SK-N-SH (cell line): ENCODE results near the gene CRYBA2. TPM values are rescaled to one million over a fixed set of nuclear protein-coding genes. Genes with fewer than 3 reads are reported as not detected.

Experiments
- CTCF ChIA-PET: fragments of 300-600, 350-600 bp; formaldehyde crosslinking; extraction: SDS; loops from one replicate; lab custom pipeline; 2021; lab: Yijun Ruan, JAX
- POLR2A ChIA-PET: fragments of 350-600 bp; sonication (Branson Sonifier 250); formaldehyde crosslinking; extraction: SDS; loops from one replicate; lab custom pipeline; 2020; ENCODE audit warnings: antibody characterized with exemption, inconsistent platforms; lab: Yijun Ruan, JAX
- DNase-seq: peaks from one replicate; pipeline ENCODE4 v3.0.0; 2012
- H2AFZ ChIP-seq: fragments of 200-600 bp; sonication (generic); 2 replicates; pipeline ENCODE4 v1.8.1; 2016; ENCODE audit warnings: antibody characterized with exemption, mild to moderate bottlenecking, low read depth
- H3F3A ChIP-seq: fragments of 200-600 bp; sonication (generic); replicated peaks from 2 replicates; pipeline ENCODE3; 2016; ENCODE audit warnings: antibody characterized with exemption, mild to moderate bottlenecking; ENCODE audit not compliant: insufficient read depth
- H3K27ac ChIP-seq, 2 experiments: fragments of 200-500 bp in 1 of 2; fragments of 200-600 bp in 1 of 2; sonication (Bioruptor generic) in 1 of 2; sonication (generic), shearing (Covaris generic) in 1 of 2; 2 replicates each; pipeline versions ENCODE4 v1.5.1 to v1.6.1; 2014 to 2016; ENCODE audit warnings: low read depth in 2 of 2, inconsistent platforms in 1 of 2, low read length in 1 of 2, mild to moderate bottlenecking in 1 of 2, mixed read lengths in 1 of 2
- H3K27me3 ChIP-seq: fragments of 200-600 bp; sonication (generic), shearing (Covaris generic); 2 replicates; pipeline ENCODE4 v1.6.1; 2016; ENCODE audit warnings: mixed run types; ENCODE audit not compliant: insufficient read depth
- H3K36me3 ChIP-seq, 2 experiments: fragments of 200-500 bp in 1 of 2; fragments of 200-600 bp in 1 of 2; sonication (Bioruptor generic) in 1 of 2; sonication (generic) in 1 of 2; replicated peaks in 1 of 2; 2 replicates each; pipeline versions ENCODE3 to v1.5.1; 2014 to 2016; ENCODE audit warnings: low read length in 1 of 2, mild to moderate bottlenecking in 1 of 2; ENCODE audit not compliant: insufficient read depth in 2 of 2, control insufficient read depth in 1 of 2
- H3K4me1 ChIP-seq, 2 experiments: fragments of 200-500 bp in 1 of 2; fragments of 200-600 bp in 1 of 2; sonication (Bioruptor generic) in 1 of 2; sonication (generic), shearing (Covaris generic) in 1 of 2; 2 replicates each; pipeline versions ENCODE4 v1.5.1 to v1.6.1; 2014 to 2016; ENCODE audit warnings: low read depth in 1 of 2, low read length in 1 of 2, mixed run types in 1 of 2; ENCODE audit not compliant: insufficient read depth in 2 of 2, control insufficient read depth in 1 of 2
- H3K4me2 ChIP-seq: fragments of 200-600 bp; sonication (generic), shearing (Covaris generic); 2 replicates; pipeline ENCODE4 v1.6.1; 2017; ENCODE audit warnings: mixed run types
- H3K4me3 ChIP-seq, 2 experiments: fragments of 200-500 bp in 1 of 2; fragments of 200-600 bp in 1 of 2; sonication (Bioruptor generic) in 1 of 2; sonication (generic), shearing (Covaris generic) in 1 of 2; 2 replicates each; pipeline versions ENCODE4 v1.5.1 to v1.8.1; 2014 to 2016; ENCODE audit warnings: low read depth in 2 of 2, inconsistent platforms in 1 of 2, low read length in 1 of 2, mild to moderate bottlenecking in 1 of 2, mixed read lengths in 1 of 2, moderate library complexity in 1 of 2
- H3K79me2 ChIP-seq: fragments of 200-600 bp; sonication (generic); 2 replicates; pipeline ENCODE4 v1.8.1; 2017; ENCODE audit warnings: mild to moderate bottlenecking; ENCODE audit not compliant: insufficient read depth
- H3K9ac ChIP-seq: fragments of 200-600 bp; sonication (generic); 2 replicates; pipeline ENCODE4 v1.6.1; 2017; ENCODE audit warnings: mixed run types
- H3K9me2 ChIP-seq: fragments of 200-600 bp; sonication (generic); 2 replicates; pipeline ENCODE4 v1.6.1; 2017; ENCODE audit warnings: mixed run types
- H3K9me3 ChIP-seq: fragments of 200-600 bp; sonication (generic); 2 replicates; pipeline ENCODE4 v1.6.1; 2017; ENCODE audit warnings: mixed run types, mild to moderate bottlenecking, moderate library complexity
- H4K20me1 ChIP-seq: fragments of 200-600 bp; sonication (generic); 2 replicates; pipeline ENCODE4 v1.6.1; 2017; ENCODE audit warnings: mild to moderate bottlenecking, mixed run types; ENCODE audit not compliant: insufficient read depth
- CTCF ChIP-seq: fragments of 200-600 bp; sonication (generic); IDR thresholded peaks from 2 replicates; pipeline ENCODE4 v1.6.1; 2017; ENCODE audit warnings: antibody characterized with exemption, mild to moderate bottlenecking, moderate library complexity
- ELF1 ChIP-seq: IDR thresholded peaks from 2 replicates; pipeline ENCODE4 v1.4.0; 2012
- EP300 ChIP-seq, 2 experiments: IDR thresholded peaks; 2 replicates each; pipeline versions ENCODE4 v1.4.0 to v1.6.1; 2012; ENCODE audit warnings: borderline replicate concordance in 1 of 2, low read depth in 1 of 2, low read length in 1 of 2
- EZH2phosphoT487 ChIP-seq: fragments of 200-600 bp; sonication (generic); IDR thresholded peaks from 2 replicates; pipeline ENCODE4 v1.6.1; 2017; ENCODE audit warnings: low read depth, mixed run types, mild to moderate bottlenecking, antibody characterized with exemption, moderate library complexity, borderline replicate concordance
- FOSL2 ChIP-seq: IDR thresholded peaks from 2 replicates; pipeline ENCODE4 v1.4.0; 2012; ENCODE audit warnings: low read depth, mild to moderate bottlenecking, moderate library complexity, borderline replicate concordance
- RAD21 ChIP-seq: IDR thresholded peaks from 2 replicates; pipeline ENCODE4 v1.6.1; 2012; ENCODE audit warnings: mild to moderate bottlenecking, low read length
- RCOR1 ChIP-seq: fragments of 150-350 bp; IDR thresholded peaks from 2 replicates; pipeline ENCODE4 v1.6.1; 2017; ENCODE audit warnings: antibody characterized with exemption, low read length
- RFX5 ChIP-seq: IDR thresholded peaks from 2 replicates; pipeline ENCODE4 v1.6.1; 2012; ENCODE audit warnings: mild to moderate bottlenecking, improper control_type of control experiment, low read length
- SIN3A ChIP-seq: IDR thresholded peaks from 2 replicates; pipeline ENCODE4 v1.6.1; 2012; ENCODE audit warnings: low read depth, mild to moderate bottlenecking, low read length, moderate library complexity, borderline replicate concordance
- SMC3 ChIP-seq: IDR thresholded peaks from 2 replicates; pipeline ENCODE4 v1.6.1; 2012; ENCODE audit warnings: low read depth, low read length, improper control_type of control experiment
- WGBS: methylation state at CpG from one replicate; pipeline ENCODE4 v1.1.6; 2017; ENCODE audit warnings: low lambda C conversion rate; 5-methylcytosine and 5-hydroxymethylcytosine counted together
- polyA plus RNA-seq, 3 experiments: library from polyadenylated mRNA; depleted of rRNA; stranded (reverse); fragments of >200 nt; gene quantifications; 2 replicates each; pipeline ENCODE4 v1.2.3, GENCODE V29; 2012

The CRYBA2 gene
- polyA plus RNA-seq, 1 of the 3 experiments (the other 2 are of a cell fraction) = not detected

- Histone ChIP-seq H4K20me1 (no peaks in the 10 kb centered on the region), H3K4me1 (peaks cover 0 to 5% of the 10 kb centered on the region in 2 experiments; a peak in 1 of 4 replicates), H3K79me2 (no peaks in the 10 kb centered on the region), H3K9me2 (no peaks in the 10 kb centered on the region), H3K4me3 (peak overlapping the region in 1 of 2 experiments; percentile 49; a peak in 1 of 4 replicates), H3F3A (no peaks in the 10 kb centered on the region), H3K4me2 (no peak overlapping the region), H3K9me3 (no peaks in the 10 kb centered on the region), H3K27me3 (peaks cover 18% of the 10 kb centered on the region; the same call in 1 of the 2 replicates), H3K27ac (no peak overlapping the region; a peak in 1 of 4 replicates), H2AFZ (no peak overlapping the region), H3K36me3 (no peaks in the 10 kb centered on the region), H3K9ac (no peak overlapping the region)
- TF ChIP-seq RCOR1 (0 out of 2 replicates have a peak, but pooled peaks have one; percentile 21), ELF1 (no peak), CTCF (peak; percentile 84), SMC3 (peak; percentile 93), RAD21 (peak; percentile 91), EP300 (IDR thresholded peaks at IDR 0.05; ENCODE audit: borderline replicate concordance in 1 of 2, low read depth in 1 of 2, low read length in 1 of 2) (no peak), FOSL2 (no peak)
- peak; percentile 93 for DNase-seq
- WGBS = 72% methylated on average over 5 of the region's 9 CpGs
- POLR2A ChIA-PET = interaction anchor here (1.0 to 1.7 kb wide), 3 partner anchors 32 to 89 kb away, joined by 3 to 5 read pairs (median 4); no protein-coding TSS in a partner anchor
- CTCF ChIA-PET = interaction anchor here (0.6 to 10.9 kb wide), 68 partner anchors 11 to 342 kb away, joined by 3 to 238 read pairs (median 6); partner anchors contain the start of genes ANKZF1, ATG9A, CFAP65 and FEV
These were observed 36.6 kb upstream of the CRYBA2 start for GRCh38 chr2:219029829-219030165.

GRCh38 chr2:219028996-219029828, 36.0 kb upstream of the CRYBA2 start:
- ChIA-PET CTCF (interaction anchor here (0.6 to 10.9 kb wide), 66 partner anchors 10 to 343 kb away, joined by 3 to 238 read pairs (median 6); partner anchors contain the start of genes CFAP65, FEV, IHH and NHEJ1), POLR2A (interaction anchor here (1.0 to 1.7 kb wide), 3 partner anchors 31 to 90 kb away, joined by 3 to 5 read pairs (median 4); no protein-coding TSS in a partner anchor)
- Histone ChIP-seq H3K27me3 (peaks cover 18% of the 10 kb centered on the region; the same call in 1 of the 2 replicates), H3K36me3 (no peaks in the 10 kb centered on the region), H3K9ac (no peak overlapping the region), H3K9me2 (no peaks in the 10 kb centered on the region), H3F3A (no peaks in the 10 kb centered on the region), H3K9me3 (no peaks in the 10 kb centered on the region), H3K4me1 (peaks cover 0 to 5% of the 10 kb centered on the region in 2 experiments; a peak in 1 of 4 replicates), H4K20me1 (no peaks in the 10 kb centered on the region), H2AFZ (no peak overlapping the region), H3K4me2 (no peak overlapping the region), H3K79me2 (no peaks in the 10 kb centered on the region), H3K4me3 (peak overlapping the region in 1 of 2 experiments; percentile 49; a peak in 1 of 4 replicates), H3K27ac (no peak overlapping the region)
- WGBS = 95% methylated on average over 4 of the region's 13 CpGs
- TF ChIP-seq SIN3A (no peak), RFX5 (no peak), EZH2phosphoT487 (no peak), EP300 (IDR thresholded peaks at IDR 0.05; ENCODE audit: borderline replicate concordance in 1 of 2, low read depth in 1 of 2, low read length in 1 of 2) (no peak)
- DNase-seq = no peak
